Mesenchymal stem cell (in vitro differentiated cells and primary cell): ENCODE measurements around the gene SYT3.

Experiments
- DNase-seq: peaks from one replicate; pipeline ENCODE4 v3.0.0-alpha.2; 2013
- H2AFZ ChIP-seq: one replicate; pipeline ENCODE4 v1.6.1; 2013; ENCODE audit warnings: low read depth, mild to moderate bottlenecking, control low read depth, inconsistent platforms, low read length, moderate library complexity
- H2AK5ac ChIP-seq: 2 replicates; pipeline ENCODE4 v1.6.1; 2013; ENCODE audit warnings: low read length, moderate library complexity, mild to moderate bottlenecking, inconsistent platforms; ENCODE audit not compliant: severe bottlenecking
- H2BK120ac ChIP-seq: one replicate; pipeline ENCODE4 v1.6.1; 2013; ENCODE audit warnings: low read depth, mild to moderate bottlenecking, inconsistent platforms, low read length, moderate library complexity
- H2BK12ac ChIP-seq, 2 experiments: one replicate each; pipeline ENCODE4 v1.6.1; 2013; ENCODE audit warnings: inconsistent platforms in 2 of 2, low read length in 2 of 2, mild to moderate bottlenecking in 2 of 2, moderate library complexity in 2 of 2, control low read depth in 1 of 2
- H2BK15ac ChIP-seq: one replicate; pipeline ENCODE4 v1.6.1; 2013; ENCODE audit warnings: mild to moderate bottlenecking, low read depth, inconsistent platforms; ENCODE audit not compliant: poor library complexity, severe bottlenecking
- H2BK5ac ChIP-seq: 2 replicates; pipeline ENCODE4 v1.6.1; 2013; ENCODE audit warnings: low read depth, mild to moderate bottlenecking, low read length, control low read depth, inconsistent platforms; ENCODE audit not compliant: poor library complexity, severe bottlenecking
- H3K14ac ChIP-seq, 2 experiments: one replicate each; pipeline ENCODE4 v1.6.1; 2013; ENCODE audit warnings: inconsistent platforms in 2 of 2, low read length in 2 of 2, control low read depth in 1 of 2, mild to moderate bottlenecking in 1 of 2, moderate library complexity in 1 of 2
- H3K18ac ChIP-seq, 2 experiments: one replicate each; pipeline ENCODE4 v1.6.1; 2013; ENCODE audit warnings: inconsistent platforms in 2 of 2, low read length in 2 of 2, control low read depth in 1 of 2, low read depth in 1 of 2, mild to moderate bottlenecking in 1 of 2
- H3K23ac ChIP-seq, 2 experiments: one replicate each; pipeline ENCODE4 v1.6.1; 2013; ENCODE audit warnings: inconsistent platforms in 2 of 2, low read length in 2 of 2, mild to moderate bottlenecking in 2 of 2, moderate library complexity in 2 of 2, control low read depth in 1 of 2
- H3K27ac ChIP-seq: 2 replicates; pipeline ENCODE4 v1.5.1; 2013; ENCODE audit warnings: mild to moderate bottlenecking, moderate library complexity, low read length, control low read depth, inconsistent platforms; ENCODE audit not compliant: poor library complexity, severe bottlenecking
- H3K27me3 ChIP-seq, 2 experiments: 2 replicates each; pipeline versions ENCODE4 v1.6.1 to v1.7.0; 2013; ENCODE audit warnings: low read length in 2 of 2, mild to moderate bottlenecking in 2 of 2, moderate library complexity in 2 of 2, control low read depth in 1 of 2, inconsistent platforms in 1 of 2; ENCODE audit not compliant: control insufficient read depth in 1 of 2, insufficient read depth in 1 of 2
- H3K36me3 ChIP-seq, 2 experiments: 2 replicates each; pipeline versions ENCODE4 v1.6.1 to v1.7.0; 2013; ENCODE audit warnings: low read length in 2 of 2, control low read depth in 1 of 2, inconsistent platforms in 1 of 2, low read depth in 1 of 2, mild to moderate bottlenecking in 1 of 2; ENCODE audit not compliant: insufficient read depth in 2 of 2, control insufficient read depth in 1 of 2
- H3K4ac ChIP-seq, 2 experiments: one replicate each; pipeline ENCODE4 v1.6.1; 2013; ENCODE audit warnings: inconsistent platforms in 2 of 2, low read length in 2 of 2, mild to moderate bottlenecking in 2 of 2, moderate library complexity in 2 of 2, control low read depth in 1 of 2, low read depth in 1 of 2
- H3K4me1 ChIP-seq: 2 replicates; pipeline ENCODE4 v1.6.1; 2013; ENCODE audit warnings: low read depth, low read length, control low read depth; ENCODE audit not compliant: control insufficient read depth, insufficient read depth
- H3K4me2 ChIP-seq: 2 replicates; pipeline ENCODE4 v1.6.1; 2013; ENCODE audit warnings: low read length, mild to moderate bottlenecking, inconsistent platforms; ENCODE audit not compliant: poor library complexity, severe bottlenecking
- H3K4me3 ChIP-seq, 2 experiments: 2 replicates each; pipeline versions ENCODE4 v1.5.1 to v1.7.0; 2013; ENCODE audit warnings: low read length in 2 of 2, mild to moderate bottlenecking in 2 of 2, control low read depth in 1 of 2, low read depth in 1 of 2; ENCODE audit not compliant: insufficient read depth in 1 of 2
- H3K79me1 ChIP-seq: replicated peaks from 2 replicates; pipeline ENCODE4 v1.6.1; 2013; ENCODE audit warnings: mild to moderate bottlenecking, control low read depth, low read length, inconsistent platforms; ENCODE audit not compliant: poor library complexity, severe bottlenecking
- H3K9ac ChIP-seq: 2 replicates; pipeline ENCODE4 v1.7.0; 2013; ENCODE audit warnings: mild to moderate bottlenecking, low read length, moderate library complexity
- H3K9me3 ChIP-seq: 2 replicates; pipeline ENCODE4 v1.7.0; 2013; ENCODE audit warnings: mild to moderate bottlenecking, low read length; ENCODE audit not compliant: control insufficient read depth
- H4K8ac ChIP-seq: one replicate; pipeline ENCODE4 v1.6.1; 2013; ENCODE audit warnings: inconsistent platforms, mild to moderate bottlenecking, low read length, moderate library complexity
- H4K91ac ChIP-seq: one replicate; pipeline ENCODE4 v1.6.1; 2013; ENCODE audit warnings: mild to moderate bottlenecking, low read length, inconsistent platforms
- WGBS: methylation state at CpG from one replicate; pipeline ENCODE4 v1.1.7; 2013; ENCODE audit warnings: mixed read lengths; 5-methylcytosine and 5-hydroxymethylcytosine counted together

Gene SYT3

DNA sequence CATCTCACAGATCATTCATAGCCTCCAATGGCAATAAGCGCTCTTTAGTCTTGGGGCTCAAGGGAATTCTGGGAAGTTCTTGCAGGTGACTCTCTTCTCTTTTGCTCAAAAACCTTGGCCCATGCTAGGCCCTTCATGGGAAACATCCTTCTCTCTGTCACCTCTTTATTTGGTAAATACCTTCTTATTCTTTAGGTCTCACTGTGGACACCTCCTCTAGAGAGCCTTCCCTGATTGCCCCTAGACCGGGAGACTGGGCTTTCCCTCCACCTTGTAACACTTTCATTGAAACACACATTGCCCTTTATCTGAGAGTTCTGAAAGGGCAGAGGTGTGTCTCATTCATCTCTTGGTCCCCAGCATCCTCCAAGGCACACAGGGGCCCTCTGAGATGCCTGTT, 11.5 kb upstream of the SYT3 start:
- DNase-seq, result no peak
- Histone ChIP-seq H4K8ac (no peak overlapping the region), H2BK12ac (no peak overlapping the region), H3K4me3 (no peak overlapping the region), H3K4ac (no peak overlapping the region), H3K79me1 (no peaks in the 10 kb centered on the region), H3K36me3 (no peaks in the 10 kb centered on the region), H3K23ac (no peak overlapping the region), H2BK120ac (no peak overlapping the region), H4K91ac (no peak overlapping the region), H3K9me3 (peaks cover 12% of the 10 kb centered on the region), H2AFZ (no peak overlapping the region), H3K9ac (no peak overlapping the region), H3K27ac (no peak overlapping the region), H3K4me2 (no peak overlapping the region), H3K18ac (no peak overlapping the region), H3K27me3 (peaks cover 0 to 28% of the 10 kb centered on the region in 2 experiments), H3K4me1 (no peaks in the 10 kb centered on the region), H2AK5ac (no peak overlapping the region), H2BK5ac (no peak overlapping the region), H3K14ac (no peak overlapping the region), H2BK15ac (no peak overlapping the region)
- WGBS, result 89% methylated on average over 2 of the region's 2 CpGs

DNA sequence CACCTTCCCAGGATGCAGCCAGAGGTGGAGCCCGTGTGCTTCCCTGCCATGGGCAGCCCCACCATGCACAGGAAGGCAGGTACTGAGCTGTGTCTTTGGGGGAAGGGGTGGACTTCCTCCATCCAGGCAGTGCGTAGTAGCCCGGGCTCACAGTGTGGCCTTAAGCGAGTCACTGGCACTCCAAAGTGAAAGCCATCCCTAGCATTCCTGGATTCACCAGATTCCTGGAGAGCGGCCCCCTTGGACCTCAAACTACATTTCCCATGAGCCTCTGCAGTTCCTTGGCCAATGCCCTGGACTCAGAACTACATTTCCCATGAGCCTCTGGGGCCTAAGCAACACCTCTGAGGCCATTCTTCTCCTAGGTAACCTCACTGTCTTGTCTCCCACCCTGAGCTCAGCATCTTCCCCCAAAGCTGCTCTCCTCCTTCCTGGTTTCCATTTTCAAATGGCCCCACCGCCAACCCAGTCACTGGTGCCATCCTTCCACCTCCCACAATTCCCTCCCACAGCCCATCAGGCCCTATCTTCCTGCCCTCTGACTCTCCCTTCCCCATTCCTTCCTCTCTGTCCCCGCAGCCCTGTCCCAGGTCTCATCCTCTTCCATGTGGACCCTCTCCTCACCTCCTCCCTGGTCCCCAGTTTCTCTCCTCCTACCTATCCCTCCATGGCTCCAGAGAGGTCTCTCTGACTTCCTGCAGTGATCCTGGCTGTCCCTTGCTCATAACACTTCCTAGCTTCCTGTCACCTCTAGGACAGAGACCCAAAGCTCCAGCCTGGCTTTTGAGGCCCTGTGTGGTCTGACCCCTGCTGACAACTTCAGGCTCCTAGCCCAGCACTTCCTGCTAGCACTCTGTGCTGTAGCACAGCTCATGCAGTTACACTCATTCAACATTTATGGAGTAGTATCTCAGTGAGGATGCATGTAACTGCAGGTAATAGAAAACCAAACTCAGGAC, 10.0 kb upstream of the SYT3 start, which contains the start of gene C19orf81:
Gene C19orf81 (plus strand): TSS at position 13 of the 959 bp plus-strand sequence. CDS start 0 bp downstream, at position 13.
- Histone ChIP-seq H3K18ac (no peak within 1 kb of the TSS), H3K23ac (no peak within 1 kb of the TSS), H4K8ac (no peak within 1 kb of the TSS), H2BK12ac (no peak within 1 kb of the TSS), H2AFZ (no peak within 1 kb of the TSS), H3K9me3 (peaks cover 2% of the 10 kb centered on the region), H4K91ac (no peak within 1 kb of the TSS), H3K27ac (no peak within 1 kb of the TSS), H2BK15ac (no peak within 1 kb of the TSS), H2BK120ac (no peak within 1 kb of the TSS), H3K9ac (no peak within 1 kb of the TSS), H3K4me1 (no peaks in the 10 kb centered on the region), H3K4me2 (no peak within 1 kb of the TSS), H3K14ac (no peak within 1 kb of the TSS), H3K27me3 (peaks cover 0 to 36% of the 10 kb centered on the region in 2 experiments), H3K79me1 (no peaks in the 10 kb centered on the region), H3K36me3 (no peaks in the 10 kb centered on the region), H2BK5ac (no peak within 1 kb of the TSS), H2AK5ac (no peak within 1 kb of the TSS), H3K4ac (no peak within 1 kb of the TSS), H3K4me3 (no peak within 1 kb of the TSS)
- no peak for DNase-seq
- 54% methylated on average over 7 of the region's 7 CpGs for WGBS

DNA sequence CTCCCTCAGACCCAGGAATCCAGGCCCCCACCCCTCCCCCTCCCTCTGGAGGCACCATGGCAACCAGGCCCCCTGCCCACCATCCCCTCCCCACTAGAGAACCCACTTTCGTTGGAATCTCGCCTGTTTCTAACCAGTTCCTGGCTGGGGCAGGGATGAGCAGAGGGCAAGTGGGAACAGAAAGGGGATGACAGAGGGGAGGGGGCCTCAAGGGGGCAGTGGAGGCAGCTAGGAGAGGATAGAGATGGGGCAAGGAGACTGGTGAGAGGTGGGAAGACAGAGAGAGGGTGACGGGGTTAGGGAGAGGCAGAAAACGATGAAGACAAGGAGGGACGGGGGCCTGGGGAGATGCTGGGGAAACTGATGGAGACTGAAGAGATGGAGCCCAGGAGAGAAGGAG, 9.0 kb upstream of the SYT3 start:
- Histone ChIP-seq H3K4me3 (no peak overlapping the region), H2BK15ac (no peak overlapping the region), H3K18ac (no peak overlapping the region), H3K4me1 (no peaks in the 10 kb centered on the region), H4K91ac (no peak overlapping the region), H3K9ac (no peak overlapping the region), H2BK12ac (no peak overlapping the region), H3K9me3 (no peaks in the 10 kb centered on the region), H2AFZ (no peak overlapping the region), H3K36me3 (no peaks in the 10 kb centered on the region), H2BK120ac (no peak overlapping the region), H4K8ac (no peak overlapping the region), H3K4me2 (no peak overlapping the region), H3K4ac (no peak overlapping the region), H2BK5ac (no peak overlapping the region), H3K27ac (no peak overlapping the region), H3K27me3 (peaks cover 0 to 41% of the 10 kb centered on the region in 2 experiments), H3K14ac (no peak overlapping the region), H2AK5ac (no peak overlapping the region), H3K79me1 (no peaks in the 10 kb centered on the region), H3K23ac (no peak overlapping the region)
- WGBS, result 81% methylated on average over 5 of the region's 5 CpGs
- no peak for DNase-seq

DNA sequence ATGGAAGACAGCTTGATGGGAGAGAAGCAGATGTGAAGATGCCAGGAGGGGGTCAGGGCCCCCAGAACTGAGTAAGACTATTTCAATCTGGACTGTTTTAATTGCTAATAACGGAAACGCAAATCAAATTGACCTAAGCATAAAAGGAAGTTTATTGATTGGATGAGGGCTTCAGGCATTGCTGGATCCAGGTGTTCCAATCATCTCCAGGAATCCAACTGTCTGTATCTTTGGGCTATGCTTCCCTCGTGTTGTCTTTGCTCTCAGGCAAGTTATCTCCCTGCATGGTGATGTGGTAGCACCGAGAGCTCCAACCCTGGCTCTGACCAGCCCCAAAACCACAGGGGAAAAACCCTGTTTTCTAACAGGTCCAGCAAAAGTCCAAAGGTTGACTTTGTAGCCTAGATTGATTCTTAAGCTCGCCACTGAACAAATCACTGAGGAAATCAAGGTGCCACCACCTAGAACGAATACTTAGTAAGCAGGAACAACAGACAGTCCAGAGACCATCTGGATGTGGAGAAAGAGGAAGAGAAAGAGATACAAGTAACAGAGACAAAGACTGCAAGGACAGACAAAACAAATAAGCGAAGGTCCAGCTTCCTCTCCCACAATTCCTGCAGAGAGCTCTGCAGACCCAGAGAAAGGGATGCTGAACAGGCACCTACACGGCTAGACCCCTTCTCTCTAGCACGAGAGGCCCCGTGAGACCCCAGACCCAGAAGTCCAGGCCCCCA, 8.4 kb upstream of the SYT3 start:
- WGBS, result 56% methylated on average over 9 of the region's 10 CpGs
- H3K27me3 ChIP-seq, result peaks cover 0 to 41% of the 10 kb centered on the region in 2 experiments
- DNase-seq, result no peak
- no peaks in the 10 kb centered on the region for H3K9me3 ChIP-seq
- H3K36me3 ChIP-seq, result no peaks in the 10 kb centered on the region
- H3K4ac ChIP-seq, result no peak overlapping the region
- H3K18ac ChIP-seq, result no peak overlapping the region
- H3K4me2 ChIP-seq, result no peak overlapping the region
- H4K8ac ChIP-seq, result no peak overlapping the region
- H2AFZ ChIP-seq, result no peak overlapping the region
- no peak overlapping the region for H3K9ac ChIP-seq
- no peaks in the 10 kb centered on the region for H3K79me1 ChIP-seq
- H4K91ac ChIP-seq, result no peak overlapping the region
- no peak overlapping the region for H2BK5ac ChIP-seq
- no peaks in the 10 kb centered on the region for H3K4me1 ChIP-seq
- H3K27ac ChIP-seq, result no peak overlapping the region
- H2BK12ac ChIP-seq, result no peak overlapping the region
- no peak overlapping the region for H3K14ac ChIP-seq
- H2BK15ac ChIP-seq, result no peak overlapping the region
- no peak overlapping the region for H2BK120ac ChIP-seq
- no peak overlapping the region for H2AK5ac ChIP-seq
- no peak overlapping the region for H3K4me3 ChIP-seq
- no peak overlapping the region for H3K23ac ChIP-seq
